HG03045 (cell line): ENCODE measurements around the gene LYPD4.

Source experiments
- ATAC-seq: cut with Tn5 transposase; IDR thresholded peaks from one replicate; pipeline ENCODE4 v1.9.1; 2021; ENCODE audit warnings: mild to moderate bottlenecking, moderate library complexity; ENCODE audit not compliant: unreplicated experiment

LYPD4 gene

DNA sequence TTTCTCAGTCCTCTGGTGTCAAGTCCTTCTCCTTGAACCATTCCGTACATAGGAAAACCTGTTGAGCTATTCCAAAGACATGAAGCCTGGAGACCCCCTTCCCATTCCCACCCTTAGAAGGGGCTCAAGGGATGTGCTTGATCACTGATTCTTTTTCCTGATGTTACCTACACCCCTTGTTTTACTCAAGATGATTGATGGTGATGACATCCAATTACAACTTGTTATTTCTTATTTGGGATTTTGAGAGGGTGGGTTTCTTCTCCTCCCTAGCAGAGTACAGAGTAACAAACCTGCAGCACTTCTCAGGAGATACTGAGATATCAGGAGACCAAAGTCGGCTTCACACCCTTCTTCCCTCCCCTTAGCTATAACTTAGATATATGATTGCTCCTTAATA lies 8.9 kb upstream of the LYPD4 start:
- no peak for ATAC-seq

DNA sequence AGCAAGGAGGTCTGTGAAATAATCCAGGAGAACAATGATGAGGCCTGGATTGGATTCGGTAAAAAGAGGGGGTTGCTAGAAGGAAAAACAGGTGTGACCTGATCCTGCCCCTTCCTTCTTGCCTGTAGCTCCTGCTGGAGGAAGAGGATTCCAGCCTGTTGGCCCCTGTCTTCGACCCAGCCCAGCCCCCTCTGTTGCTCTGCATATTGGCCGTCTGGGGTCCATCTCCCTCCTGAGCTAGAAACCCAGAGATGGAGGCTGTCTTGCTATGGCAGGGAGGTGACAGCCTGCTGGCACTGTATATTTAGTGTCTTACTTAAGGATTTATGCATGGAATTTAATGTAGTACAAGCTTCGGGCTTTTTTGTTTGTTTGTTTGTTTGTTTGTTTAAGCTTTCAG lies 7.0 kb upstream of the LYPD4 start:
- no peak for ATAC-seq

DNA sequence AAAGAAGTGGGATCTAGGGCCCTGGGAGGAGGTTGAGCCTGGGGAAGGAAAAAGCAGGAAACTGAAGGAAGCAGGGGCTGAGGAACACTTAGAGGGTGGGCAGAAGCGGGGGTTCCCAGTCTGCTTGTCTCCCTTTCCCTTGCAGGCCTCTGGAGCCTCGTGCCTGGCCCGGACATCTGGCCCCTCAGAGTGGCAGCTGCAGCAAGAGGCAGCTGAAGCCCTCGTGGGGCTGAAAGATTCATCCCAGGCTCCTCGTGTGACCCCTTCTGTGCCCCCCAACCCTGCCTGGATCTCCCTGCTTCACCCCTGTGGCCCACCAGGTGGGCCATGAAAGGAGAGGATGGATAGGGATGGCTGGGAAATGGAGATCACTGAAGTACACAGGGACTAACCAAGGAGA lies 5.9 kb upstream of the LYPD4 start:
- no peak for ATAC-seq

DNA sequence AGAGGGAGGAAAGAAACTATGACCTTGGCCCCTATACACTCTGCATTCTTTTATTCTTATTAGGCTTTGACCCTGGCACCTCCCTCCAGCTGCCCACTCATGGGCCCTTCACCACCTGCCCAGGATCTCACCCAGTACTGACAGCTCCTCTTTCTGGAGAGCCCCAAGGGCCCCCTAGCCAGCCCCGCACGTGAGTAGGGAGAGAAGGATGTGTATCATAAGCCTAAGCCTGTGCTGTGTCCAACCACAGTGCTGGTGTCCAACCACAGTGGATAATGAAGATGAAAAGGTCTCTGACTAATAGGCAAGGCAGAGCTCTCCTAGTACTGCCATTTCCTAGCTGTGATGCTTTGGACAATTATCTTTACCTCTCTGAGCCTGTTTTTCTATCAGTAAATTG lies 4.6 kb upstream of the LYPD4 start:
- no peak for ATAC-seq

DNA sequence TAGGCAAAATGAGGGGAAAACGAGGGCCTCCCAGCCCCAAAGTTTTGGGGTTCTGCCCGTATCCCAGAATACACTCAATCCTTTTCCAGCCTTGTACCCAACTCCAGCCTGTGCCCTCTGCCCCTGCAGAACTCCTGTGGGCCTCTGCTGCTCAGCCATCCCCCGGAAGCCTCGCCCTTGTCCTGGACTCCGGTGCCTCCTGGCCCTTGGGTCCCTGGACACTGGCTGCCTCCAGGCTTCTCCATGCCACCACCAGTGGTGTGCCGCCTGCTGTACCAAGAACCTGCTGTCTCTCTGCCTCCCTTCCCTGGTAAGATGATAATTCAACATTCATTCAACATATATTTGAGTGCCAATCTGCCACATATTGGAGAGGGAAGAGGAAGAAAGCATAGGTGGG lies 4.2 kb upstream of the LYPD4 start:
- no peak for ATAC-seq

DNA sequence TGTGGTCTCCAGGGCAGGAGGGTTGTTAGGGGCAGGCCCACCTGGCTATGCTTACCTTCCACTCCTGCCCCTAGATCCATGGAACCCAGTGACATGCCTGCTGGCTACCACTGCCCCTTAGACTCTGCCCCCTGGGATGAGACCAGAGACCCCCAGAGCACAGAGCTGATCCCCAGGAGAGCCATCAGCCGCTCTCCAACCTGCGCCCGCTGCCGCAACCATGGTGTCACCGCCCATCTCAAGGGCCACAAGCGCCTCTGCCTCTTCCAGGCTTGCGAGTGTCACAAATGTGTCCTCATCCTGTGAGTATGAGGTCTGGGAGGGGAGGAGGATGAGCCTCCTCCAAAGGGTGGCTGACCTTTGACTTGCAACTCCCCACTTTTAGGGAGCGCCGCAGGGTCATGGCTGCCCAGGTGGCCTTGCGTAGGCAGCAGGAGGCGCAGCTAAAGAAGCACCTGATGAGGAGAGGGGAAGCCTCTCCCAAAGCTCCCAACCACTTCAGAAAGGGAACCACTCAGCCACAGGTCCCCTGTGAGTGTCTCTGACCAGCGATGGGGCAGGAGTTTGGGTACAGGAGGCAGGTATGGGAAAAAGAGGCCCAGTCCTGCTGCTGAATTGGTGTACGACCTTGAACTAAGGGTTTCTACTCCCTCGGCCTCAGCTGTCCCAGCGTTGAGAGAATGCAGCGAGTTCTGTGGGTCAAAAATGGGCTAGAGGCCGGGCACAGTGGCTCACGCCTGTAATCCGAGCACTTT lies 3.0 kb upstream of the LYPD4 start:
- ATAC-seq: no peak

DNA sequence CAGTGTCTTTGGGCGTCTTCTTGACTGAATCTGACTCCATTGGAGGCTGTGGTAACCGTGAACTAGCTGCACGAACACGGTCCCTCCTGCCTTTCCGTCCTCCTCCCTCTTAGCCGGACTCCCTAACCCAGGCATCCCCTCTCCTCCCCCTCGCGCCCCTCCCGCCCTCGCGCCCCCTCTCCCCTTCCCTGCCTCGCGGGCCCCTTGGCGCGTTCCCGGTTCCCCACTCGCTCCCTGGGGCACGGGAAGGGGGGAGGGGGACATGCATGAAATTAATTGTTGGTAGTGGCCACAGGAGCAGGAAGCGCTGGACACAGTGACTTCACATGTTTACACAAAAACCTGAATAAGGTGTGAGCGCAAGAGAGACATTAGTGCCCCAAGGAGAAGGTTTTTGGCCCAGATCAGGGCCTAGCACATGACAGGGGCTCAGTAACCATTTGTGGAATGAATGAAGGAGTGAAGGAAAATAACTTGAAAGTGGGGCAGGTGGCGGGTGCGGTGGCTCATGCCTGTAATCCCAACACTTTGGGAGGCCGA lies 638 bp upstream of the LYPD4 start:
- no peak for ATAC-seq

DNA sequence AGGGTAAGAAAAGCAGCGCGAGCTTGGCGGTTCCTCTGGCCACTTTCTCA lies 343 bp upstream of the LYPD4 start, which contains the start of gene DMRTC2:
Gene DMRTC2 (plus strand): TSS at position 42 of the 50 bp plus-strand sequence. CDS start 2,387 bp downstream, outside the sequence.
- no peak for ATAC-seq

DNA sequence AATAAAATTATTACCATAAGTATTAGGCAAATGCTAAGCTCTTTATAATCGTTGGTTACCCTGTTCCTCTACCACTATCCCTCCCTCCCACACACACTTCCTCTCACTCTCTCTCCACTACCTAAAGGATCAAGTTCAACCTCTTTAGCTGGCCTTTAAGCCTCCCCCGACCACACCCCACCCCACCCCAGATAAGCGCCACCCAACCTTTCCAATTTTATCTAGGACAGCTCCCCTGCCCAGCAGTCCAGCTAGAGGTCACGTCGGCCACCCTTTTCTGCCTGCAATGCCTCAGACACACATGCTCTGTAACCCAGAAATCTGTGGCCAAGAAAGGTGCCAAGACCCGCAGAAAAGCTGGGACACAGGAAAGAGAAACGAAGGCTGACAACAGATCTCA lies 1.1 kb downstream of the LYPD4 start:
- no peak for ATAC-seq

DNA sequence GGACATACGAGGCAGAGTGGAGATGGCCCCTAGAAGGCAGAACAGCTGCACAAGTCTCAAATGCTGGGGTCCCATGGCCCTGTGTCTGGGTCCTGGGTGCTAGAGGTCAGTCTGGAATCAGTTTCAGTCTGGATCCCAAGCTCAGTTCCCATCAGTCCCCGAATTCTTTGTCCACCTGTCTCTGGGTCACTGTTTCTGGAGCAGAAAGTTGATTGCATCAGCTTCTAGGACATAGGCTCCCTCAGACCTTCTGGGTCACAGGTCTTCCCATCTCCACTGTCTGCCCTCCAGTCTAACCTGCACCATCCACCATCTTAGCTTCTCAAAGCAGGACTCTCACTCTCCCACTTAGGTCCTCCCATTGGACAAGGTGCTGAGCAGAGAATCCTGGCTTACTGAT lies 5.3 kb downstream of the LYPD4 start:
- ATAC-seq: no peak

DNA sequence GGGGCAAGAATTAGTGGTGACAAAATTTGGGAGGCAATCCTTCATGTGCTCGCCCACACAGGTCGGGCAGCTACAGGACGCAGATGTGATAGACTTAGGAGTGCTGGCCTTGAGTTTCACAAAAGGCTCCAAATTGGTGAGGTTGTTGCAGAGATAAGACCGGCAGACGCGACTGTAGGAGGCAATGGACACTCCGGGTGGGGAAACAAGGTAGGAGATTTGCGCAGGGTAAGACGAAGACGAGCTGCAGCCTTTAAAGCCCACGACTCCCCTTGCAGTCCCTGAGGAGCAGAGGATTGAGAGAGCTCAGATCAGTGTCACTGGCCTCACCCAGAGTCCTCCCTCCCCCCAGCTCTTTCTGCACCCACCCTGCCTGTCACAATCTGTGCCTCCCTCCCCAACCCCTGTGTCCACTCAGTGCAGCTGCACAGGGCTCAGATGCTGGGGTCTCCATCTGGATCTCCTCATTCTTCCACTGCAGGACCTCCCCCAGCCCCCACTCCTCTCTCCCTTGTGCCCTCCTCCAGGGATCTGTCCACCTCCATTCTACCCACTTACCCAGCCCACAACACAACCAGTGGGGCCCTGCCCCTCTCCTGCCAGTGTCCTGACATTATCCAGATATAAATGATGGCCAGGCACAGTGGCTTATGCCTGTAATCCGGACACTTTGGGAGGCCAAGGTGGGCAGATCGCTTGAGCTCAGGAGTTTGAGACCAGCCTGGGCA lies 6.3 kb downstream of the LYPD4 start:
- ATAC-seq: no peak

DNA sequence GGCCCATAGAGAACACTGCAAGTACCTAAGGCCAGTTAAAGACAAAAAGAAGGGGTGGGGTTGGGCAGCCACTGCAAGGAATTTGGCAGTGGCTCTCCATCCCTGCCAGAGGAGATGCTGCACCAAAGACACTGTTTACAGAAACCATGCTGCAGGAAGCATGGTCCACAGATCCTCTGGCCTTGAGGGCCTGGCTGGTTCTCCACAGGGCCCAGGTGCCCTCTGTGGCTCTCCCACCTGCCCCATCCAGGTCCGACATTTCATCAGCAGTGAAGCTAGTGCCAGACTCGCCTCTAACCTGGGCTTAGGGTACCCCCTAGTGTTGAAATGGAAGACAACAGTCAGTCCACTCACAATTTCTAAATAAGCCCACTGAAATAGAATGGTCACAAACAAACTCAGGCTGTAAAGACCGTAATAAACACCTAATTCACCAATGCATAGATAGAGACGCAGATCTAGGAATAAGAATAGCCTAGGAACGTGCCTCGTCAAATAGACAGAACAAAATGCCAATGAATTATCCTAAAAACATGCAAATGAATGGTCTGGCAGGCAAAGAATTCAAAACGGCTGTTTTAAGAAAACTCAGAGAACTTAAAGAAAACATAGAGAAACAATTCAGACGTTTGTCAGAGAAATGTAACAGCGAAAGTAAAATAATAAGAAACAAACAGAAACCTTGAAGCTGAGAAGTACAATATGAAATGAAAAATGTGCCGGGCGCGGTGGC lies 23.3 kb downstream of the LYPD4 start:
- no peak for ATAC-seq

DNA sequence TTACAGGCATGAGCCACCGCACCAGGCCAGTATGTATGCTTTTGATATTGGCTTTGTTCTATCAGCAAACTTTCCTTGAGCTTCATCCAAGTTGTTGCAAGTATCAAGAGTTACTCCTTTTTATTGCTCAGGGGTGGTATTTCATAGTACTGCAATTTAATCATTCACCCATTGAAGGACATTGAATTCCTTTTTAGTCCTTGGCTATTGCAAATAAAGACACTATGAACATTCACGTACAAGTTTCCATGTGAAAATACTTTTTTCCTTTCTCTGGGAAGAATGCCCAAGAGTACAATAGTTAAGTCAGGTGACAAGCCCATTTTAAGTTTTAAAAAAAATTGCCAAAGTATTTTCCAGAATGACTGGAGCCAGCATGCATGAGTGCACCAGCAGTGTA lies 27.7 kb downstream of the LYPD4 start:
- ATAC-seq: no peak

DNA sequence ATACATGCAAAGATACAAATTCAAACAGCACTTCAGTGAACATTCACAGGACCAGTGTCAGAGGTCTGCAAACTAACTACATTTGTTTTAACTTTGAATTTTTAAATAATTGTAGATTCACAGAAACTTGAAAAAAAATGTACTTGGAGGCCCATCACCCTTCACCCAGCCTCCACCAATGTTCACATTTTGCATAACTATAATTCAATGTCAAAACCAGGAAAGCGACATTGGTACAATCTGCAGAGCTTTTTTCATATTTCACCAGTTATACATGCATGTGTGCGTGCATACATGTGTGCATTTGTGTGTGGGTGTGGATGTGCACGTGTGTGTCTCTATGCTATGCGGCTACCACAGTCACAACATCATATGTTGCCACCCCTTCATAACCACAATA lies 29.2 kb downstream of the LYPD4 start:
- no peak for ATAC-seq

DNA sequence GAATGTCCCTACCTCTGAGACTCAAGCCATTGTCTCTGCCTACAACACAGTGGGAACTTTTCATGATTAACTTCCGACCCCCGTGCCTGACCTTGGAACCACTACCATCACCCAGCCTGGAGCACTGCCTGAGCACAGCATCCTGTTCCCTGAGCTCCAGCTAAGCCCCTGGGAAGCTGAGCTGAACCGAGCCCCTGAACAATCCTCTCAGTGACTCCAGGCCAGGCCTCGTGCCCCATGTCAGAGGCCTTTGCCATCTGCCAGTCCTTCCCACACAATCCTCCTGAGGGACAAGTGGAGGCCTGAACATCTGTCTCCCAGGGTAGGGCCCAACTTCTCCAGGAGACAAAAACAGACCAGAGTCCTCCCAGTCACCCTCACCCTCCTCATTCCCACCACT lies 30.6 kb downstream of the LYPD4 start:
- ATAC-seq: no peak

DNA sequence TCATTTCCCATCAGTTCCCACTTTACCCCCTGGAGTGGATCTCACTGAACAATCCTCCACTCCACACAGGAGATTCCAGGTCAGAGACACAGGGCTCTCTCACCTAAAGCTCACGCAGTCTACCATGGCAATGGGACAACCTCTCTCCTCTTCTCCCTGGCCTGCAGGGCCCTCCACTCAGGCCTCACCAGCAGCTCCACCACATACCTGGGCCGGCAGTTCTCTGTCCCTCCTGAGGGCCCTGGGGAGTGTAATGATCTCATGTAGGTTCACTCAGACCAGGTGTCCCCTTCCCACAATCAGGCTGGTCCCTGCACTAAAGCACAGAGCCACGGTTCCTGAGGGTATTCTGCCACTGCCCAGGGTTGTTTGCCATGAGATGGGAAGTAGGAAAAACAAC lies 32.5 kb downstream of the LYPD4 start:
- no peak for ATAC-seq

DNA sequence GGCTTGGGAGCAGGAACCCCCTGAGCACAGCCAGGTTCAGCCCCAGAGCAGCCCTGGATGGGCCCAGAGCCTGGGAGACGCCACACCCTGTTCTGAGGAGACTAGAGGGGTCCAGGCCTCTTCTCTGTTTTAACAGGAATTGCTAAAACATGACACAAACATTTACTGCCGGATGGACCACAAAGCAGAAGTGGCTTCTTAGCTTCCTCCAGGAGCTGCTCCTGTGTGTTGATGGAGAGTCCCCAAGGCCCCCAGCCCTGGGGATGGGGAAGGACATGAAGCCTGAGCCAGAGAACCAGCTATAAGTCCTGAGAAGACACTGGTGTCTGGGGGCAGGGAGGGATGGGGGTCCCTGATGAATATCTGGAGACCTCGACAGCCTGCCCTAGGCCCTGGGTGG lies 33.4 kb downstream of the LYPD4 start:
- no peak for ATAC-seq

DNA sequence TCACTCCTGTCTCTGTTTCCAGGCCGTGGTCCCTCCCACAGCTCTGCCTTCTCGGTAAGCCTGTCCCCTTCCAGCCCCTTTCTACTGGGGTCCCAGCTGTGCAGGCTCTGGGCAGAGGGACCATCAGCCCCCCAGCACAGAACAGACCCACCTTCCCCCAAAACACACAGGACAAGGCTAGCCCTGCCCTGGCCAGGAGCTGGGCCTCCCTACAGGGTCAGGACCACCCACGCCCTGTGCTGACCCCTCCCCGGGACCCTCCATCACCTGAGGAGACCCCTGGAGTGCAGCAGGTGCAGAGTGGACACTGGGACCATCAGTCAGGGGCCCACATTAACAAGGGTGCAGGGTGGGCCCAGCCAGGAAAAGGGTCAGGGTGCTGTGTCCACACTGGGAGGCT lies 34.2 kb downstream of the LYPD4 start:
- no peak for ATAC-seq

DNA sequence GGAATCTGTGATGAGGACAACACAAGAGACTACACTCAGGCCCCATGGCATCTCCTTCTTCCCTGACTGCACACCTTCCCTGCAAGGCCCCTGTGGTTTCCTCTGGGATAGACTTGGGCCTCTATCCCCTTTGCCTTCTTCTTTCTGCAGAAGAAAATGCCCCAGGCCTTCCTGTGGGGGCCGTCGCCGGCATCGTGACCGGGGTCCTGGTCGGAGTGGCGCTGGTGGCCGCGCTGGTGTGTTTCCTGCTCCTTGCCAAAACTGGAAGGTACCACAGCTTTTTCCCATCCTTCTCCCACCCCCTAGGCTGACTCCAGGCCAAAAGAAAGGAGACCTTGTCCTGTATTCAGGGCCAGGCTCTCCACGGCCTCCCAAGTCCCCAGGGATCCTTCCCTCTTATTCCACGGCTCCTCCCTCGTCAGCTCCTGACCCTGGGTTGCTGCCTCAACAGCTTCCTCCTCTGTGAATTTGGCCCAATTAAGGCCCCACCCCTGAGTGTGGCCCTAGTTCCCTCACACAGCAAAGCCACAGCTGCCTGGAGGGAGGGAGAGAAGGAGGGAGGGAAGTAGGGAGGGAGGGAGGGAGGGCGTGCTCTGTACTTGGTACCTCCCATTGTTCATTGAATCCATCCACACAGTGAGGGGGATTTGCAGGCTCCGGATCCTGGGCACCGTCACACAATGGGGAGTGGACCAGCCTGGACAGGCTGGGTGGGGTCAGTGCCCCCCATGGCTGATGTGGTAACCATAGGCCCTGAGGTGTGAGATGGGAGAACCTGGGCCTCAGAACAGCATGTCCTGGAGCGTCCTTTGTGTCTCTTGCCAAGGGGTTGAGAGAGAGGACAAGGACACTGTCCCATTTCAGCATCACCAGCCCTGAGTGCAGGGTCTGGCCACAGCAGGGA lies 35.6 kb downstream of the LYPD4 start:
- no peak for ATAC-seq

DNA sequence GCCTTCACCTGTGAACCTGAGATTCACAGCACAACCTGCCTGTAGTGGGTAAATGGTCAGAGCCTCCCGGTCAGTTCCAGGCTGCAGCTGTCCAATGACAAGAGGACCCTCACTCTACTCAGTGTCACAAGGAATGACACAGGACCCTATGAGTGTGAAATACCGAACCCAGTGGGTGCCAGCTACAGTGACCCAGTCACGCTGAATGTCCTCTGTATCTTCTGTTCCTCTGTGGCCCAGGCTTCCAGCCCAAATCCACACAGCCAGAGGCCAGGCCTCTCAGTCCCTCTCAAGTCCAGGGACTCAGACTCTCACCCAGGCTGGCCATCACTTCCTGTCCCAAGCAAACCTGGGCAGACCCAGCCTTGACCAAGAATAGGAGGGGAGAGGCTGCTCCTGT lies 37.3 kb downstream of the LYPD4 start:
- ATAC-seq: no peak

DNA sequence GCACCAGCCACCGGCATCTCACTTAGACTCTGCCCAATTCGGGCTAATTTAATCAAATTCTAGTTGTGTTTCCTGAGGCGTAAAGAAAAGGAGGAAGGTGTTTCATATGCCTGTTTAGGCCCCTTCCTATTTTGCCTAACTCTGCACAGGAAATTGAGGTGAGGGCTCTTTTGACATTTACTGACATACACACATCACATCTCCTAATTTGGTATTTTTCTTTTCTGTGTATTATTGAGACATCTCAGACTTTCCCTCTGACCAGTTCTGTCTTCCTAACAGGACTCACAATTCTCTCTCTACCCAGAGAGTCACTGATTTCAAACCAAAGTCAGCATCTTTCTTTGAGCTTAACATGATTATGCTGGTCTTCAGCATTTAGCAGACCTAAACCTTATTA lies 40.1 kb downstream of the LYPD4 start:
- ATAC-seq: no peak
